Anterior cingulate cortex (tissue), 58 donors: ENCODE results near the gene GINS1.
A peak's percentile ranks its signal among the peaks of the same experiment; 100 is the strongest.

Source experiments
- DNase-seq, 58 donors: peaks; one replicate each; lab custom pipeline; 2025; lab: John Stamatoyannopoulos, UW

GINS1 gene

DNA sequence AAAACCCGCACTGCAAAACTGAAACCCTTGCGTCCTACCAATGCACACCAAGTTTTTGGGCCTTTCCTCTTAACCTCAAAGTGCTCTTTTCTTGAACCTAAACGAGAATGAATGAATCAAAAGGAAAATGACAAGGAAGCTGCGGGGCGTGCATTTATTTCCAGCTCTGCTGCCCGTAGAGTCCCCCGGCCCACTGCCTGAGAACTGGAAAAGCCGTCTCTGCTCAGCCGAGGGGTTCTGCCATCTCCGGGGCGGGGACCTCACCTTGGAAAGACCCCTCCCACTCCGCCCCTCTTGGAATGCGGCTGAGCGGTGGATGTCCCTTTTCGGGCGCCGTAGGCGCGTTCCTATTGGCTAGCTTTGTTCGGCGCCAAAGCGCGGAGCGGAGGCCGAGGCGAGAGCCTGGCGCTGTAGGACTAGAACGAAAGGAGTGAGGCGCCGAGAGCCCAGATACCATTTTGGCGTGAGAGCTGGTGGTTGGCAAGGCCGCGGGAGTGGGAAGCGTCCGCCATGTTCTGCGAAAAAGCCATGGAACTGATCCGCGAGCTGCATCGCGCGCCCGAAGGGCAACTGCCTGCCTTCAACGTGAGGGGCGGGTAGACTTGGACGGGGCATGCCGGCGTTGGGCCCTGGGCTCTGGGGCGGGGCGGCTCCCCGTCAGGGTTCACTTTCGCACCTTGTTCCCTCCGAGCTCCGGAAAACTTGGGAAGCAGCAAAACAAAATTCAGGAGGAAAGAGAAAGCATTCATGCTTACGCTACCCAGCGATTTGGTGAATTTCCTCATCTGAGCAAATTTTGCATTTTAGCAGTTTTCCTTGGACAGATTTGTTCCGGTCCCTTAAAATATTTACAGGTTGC lies at the start of gene GINS1:
Gene GINS1 (plus strand): TSS at position 363 of the 859 bp plus-strand sequence. CDS start 148 bp downstream, at position 511.
- peak; percentile 28 to 87 (median 74) for DNase-seq

GRCh38 chr20:25360631-25361286 lies 46.7 kb upstream of the GINS1 start:
- DNase-seq = no peak

GRCh38 chr20:25361287-25361683 lies 46.2 kb upstream of the GINS1 start:
- DNase-seq = no peak

DNA sequence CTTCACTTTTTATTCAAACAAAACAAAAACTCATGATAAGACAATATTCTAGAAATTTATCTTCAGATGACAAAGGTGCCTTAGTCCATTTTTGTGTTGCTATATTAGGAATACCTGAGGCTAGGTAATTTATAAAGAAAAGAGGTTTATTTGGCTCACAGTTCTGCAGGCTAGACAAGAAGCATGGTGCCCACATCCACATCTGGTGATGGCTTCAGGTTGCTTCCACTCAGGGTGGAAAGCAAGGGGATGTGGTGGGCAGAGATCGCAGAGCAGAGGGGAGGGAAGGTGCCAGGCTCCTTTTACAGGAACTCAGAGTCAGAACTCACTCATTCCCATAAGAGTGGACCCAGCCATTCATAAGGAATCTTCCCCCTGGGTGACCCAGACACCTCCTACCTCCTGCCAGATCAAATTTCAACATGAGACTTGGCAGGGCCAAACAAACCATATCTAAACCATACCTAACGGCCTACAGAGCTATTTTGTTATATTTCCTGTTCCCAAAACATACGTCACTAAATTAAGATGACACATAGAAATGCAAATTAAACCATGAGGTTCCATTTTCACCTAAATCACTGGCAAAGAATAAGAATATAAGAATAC lies 43.2 kb upstream of the GINS1 start:
- no peak for DNase-seq

DNA sequence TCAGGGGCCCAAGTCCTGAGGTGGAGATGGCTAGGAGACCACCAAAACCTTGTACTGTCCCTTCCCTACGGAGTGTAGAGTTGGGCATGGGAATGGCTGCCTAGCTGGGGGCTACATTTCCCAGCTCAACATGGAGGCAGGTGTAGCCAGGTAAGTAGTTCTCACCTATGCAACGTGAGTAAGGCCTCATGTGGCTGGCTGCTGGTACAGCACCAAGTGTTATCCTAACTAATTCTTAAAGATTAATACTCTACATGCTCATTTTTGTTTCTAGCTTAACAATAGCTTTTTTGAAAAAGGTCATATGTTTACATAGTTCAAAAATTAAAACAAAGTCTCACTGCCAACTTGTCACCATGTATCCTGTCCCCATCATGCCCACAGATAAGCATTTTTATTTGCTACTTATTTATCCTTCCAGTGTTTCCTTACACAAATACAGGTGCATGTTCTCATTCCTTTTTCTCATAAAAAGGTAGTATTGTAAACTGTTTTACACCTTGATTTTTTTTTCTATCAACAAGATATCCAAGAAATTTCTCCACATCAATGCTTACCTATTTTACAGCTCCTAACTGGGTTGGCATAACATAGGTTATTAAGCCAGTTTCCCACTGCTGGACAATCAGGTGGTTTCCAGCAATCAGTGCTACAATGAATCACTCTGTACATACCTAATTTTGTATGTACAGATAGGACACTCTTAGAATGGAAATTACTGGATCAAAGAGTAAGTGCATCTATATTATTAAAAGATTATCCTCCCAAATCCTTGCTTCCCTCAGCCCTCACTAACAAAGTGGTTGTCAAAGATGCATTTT lies 42.4 kb upstream of the GINS1 start:
- no peak for DNase-seq

GRCh38 chr20:25368526-25368925 lies 38.9 kb upstream of the GINS1 start:
- no peak for DNase-seq

GRCh38 chr20:25368976-25369375 lies 38.5 kb upstream of the GINS1 start:
- no peak for DNase-seq

GRCh38 chr20:25369529-25369928 lies 37.9 kb upstream of the GINS1 start:
- no peak for DNase-seq

DNA sequence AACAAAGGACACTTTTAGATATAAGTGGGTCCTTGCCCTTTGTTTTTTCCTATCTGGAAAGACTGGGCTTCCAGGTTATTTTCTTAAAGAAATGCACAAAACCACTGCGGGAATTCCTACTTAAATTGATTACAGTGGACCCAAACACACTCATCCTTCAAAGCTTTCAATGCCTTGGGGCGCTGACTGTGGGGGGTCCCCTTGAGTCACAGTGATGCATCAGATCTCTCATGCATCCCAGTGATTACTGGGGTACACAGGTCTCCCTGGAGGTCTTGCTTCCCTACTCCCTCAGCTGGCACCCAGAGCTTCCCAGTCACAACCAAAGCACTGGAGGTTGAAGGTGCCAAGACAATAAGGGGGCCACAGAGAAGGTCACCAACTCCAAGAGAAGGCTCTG lies 37.5 kb upstream of the GINS1 start:
- no peak for DNase-seq

DNA sequence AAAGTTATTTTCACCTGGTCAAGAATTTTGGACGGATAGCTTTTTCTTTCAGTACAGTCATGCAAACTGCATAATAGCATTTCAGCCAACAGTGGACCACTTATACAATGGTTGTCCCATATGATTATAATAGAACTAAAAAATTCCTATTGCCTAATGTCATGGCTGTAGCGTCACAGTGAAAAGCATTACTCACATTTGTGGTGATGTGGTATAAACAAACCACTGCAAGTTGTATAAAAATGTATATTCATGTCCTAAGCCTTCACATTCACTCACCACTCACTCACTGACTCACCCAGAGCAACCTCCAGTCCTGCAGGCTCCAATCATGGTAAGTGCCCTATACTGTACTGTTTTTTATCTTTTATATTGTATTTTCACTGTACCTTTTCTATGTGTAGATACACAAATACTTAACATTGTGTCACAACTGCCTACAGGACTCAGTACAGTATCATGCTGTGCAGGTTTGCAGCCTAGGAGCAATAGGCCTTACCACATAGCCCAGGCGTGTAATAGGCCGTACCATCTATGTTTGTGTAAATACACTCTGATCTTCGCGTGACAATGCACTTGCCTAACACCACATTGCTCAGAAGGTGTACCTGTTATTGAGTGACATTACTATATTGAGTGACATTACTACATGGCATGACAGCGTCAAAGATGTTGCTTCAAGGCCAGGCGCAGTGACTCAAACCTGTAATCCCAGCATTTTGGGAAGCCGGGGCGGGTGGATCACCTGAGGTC lies 34.7 kb upstream of the GINS1 start:
- DNase-seq = no peak

DNA sequence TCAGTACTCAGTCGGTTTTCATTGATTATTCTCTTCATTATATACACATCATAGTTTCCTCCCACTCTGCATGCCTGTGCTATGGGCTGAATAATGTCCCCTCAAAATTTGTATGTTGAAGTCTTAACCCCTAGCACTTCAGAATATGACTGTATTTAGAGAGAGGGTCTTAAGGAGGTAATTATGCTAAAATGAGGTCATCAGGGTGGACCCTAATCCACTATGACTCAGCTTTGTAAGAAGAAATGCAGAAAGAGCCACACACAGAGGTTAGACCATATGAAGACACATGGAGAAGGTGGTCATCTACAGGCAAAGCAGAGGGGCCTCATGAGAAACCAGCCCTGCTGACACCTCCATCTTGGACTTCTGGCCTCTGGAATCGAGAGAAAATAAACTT lies 32.6 kb upstream of the GINS1 start:
- no peak for DNase-seq

- peak in 1 of 58 donors; percentile 25 for DNase-seq
Observed at GRCh38 chr20:25376236-25376635, 31.2 kb upstream of the GINS1 start.

GRCh38 chr20:25376886-25377285 lies 30.6 kb upstream of the GINS1 start:
- DNase-seq = no peak

DNA sequence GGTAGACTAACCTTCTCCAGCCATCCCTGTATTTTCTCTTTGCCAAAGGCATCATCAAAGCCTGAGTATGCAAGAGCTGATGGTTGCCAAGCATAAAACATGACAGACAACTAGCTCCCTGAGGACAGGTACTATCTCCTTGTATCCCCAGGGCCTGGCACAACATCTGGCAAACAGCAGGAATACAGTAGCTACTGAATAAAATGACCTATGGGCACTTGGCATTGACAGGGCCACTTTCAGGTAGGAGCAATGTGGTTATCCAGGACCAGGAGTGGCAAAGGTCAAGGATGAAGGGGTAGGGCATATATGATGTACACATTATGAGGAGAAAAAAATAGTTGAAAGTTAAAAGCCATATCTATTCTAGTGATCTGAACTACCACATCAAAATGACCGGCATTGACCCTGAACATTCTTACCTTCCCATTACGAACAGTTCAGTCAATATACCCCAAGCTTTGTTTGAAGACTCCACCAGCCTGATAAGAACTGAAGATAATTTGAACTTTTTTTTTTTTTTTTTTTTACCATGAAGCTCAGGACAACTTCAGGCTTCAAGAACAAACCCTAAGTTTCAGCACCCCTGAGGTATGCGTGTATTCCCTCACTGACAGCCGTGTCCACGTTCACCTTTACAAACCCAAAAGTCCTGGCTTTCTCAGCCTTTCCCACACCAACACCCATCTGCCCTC lies 29.1 kb upstream of the GINS1 start:
- no peak for DNase-seq

GRCh38 chr20:25378884-25379733 lies 28.4 kb upstream of the GINS1 start:
- no peak for DNase-seq

DNA sequence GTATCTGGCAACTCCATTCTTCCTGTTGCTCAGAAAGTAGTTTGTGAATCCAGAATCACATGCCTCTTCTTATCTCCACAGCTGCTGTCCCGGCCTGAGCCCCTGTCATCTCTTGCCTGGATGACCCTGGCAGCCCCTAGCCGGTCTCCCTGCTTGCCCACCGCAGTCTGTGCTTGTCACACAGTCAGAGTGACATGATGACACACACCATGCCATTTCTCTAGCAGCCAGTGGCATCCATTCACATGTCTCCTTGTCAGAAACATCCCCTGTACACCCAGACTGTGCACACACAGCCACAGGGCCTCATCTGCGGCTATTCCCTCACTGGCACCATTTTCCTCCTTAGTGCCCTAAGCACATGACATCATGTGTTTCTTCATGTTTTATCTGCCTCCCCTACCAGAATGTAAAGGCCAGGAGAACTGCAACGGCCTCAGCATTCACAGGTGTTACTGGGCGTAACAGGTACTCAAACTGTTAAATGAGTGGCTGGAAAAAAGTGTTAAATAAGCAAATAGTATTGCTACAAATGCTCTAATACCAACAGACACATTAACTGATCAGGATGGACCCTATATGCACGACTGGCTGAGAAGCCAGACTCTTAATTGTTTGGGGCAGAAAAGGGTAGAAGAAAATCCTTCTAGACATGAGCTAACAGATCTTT lies 26.4 kb upstream of the GINS1 start:
- no peak for DNase-seq

- no peak for DNase-seq
Observed at GRCh38 chr20:25382704-25383370, 24.6 kb upstream of the GINS1 start.
